GM21529 (cell line): ENCODE results near the gene FZR1.
A peak's percentile ranks its signal among the peaks of the same experiment; 100 is the strongest.

Source experiments
- ATAC-seq: cut with Tn5 transposase; IDR thresholded peaks from one replicate; pipeline ENCODE4 v1.9.1; 2021; ENCODE audit not compliant: unreplicated experiment

The FZR1 gene

DNA sequence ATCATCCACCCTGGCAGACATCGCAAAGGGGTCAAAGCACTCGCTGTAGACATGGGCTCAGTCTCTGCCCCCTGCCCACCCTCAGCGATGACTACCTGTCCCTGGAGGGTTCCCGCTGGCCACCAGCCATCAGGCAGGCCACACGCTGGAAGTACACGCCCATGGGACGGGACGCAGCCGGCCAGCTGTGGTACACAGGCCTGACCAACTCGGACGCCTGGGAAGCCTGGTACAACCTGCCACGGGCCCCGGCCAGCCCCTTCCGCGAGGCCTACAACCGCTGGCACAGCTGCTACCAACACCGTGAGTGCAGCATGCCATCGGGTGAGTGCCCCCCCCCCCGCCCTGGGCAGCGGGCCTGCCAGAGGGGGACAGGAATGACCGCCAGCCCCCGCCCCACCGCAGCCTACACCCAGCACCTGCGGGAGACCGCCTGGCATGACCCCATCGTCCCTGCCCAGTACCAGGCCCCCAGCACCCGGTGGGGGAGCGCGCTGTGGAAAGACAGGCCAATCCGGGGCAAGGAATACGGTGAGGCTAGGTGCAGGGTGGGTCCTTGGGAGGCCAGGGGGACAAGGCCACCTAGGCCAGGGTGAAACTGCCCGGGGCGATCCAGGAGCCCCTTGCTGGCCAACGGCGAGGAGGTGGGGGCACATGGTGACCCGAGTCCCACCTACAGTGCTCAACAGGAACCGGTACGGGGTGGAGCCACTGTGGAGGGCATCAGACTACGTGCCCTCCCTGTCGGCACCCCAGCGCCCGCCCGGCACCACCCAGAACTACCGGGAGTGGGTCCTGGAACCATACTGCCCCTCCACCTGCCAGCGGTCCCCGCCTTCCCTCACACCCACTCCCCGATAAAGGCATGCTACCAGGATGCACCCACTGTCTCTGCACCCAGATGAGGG lies 37.3 kb downstream of the FZR1 start:
- ATAC-seq: no peak

DNA sequence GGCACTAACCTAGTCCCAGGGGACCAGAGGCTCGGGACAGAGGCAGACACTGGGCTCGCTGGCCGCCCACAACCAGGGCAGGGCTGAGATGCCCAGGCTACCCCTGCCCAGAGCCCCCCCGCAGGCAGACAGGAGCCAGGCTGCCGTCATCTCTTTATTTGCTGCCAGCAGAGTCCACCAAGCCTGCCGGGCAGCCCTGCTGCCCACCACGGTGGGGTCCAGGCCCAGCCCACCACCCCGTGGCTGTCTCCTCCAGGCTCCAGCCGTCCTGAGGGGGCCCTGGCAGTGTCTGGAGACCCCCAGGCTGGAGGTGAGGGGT lies 37.9 kb downstream of the FZR1 start:
- no peak for ATAC-seq

DNA sequence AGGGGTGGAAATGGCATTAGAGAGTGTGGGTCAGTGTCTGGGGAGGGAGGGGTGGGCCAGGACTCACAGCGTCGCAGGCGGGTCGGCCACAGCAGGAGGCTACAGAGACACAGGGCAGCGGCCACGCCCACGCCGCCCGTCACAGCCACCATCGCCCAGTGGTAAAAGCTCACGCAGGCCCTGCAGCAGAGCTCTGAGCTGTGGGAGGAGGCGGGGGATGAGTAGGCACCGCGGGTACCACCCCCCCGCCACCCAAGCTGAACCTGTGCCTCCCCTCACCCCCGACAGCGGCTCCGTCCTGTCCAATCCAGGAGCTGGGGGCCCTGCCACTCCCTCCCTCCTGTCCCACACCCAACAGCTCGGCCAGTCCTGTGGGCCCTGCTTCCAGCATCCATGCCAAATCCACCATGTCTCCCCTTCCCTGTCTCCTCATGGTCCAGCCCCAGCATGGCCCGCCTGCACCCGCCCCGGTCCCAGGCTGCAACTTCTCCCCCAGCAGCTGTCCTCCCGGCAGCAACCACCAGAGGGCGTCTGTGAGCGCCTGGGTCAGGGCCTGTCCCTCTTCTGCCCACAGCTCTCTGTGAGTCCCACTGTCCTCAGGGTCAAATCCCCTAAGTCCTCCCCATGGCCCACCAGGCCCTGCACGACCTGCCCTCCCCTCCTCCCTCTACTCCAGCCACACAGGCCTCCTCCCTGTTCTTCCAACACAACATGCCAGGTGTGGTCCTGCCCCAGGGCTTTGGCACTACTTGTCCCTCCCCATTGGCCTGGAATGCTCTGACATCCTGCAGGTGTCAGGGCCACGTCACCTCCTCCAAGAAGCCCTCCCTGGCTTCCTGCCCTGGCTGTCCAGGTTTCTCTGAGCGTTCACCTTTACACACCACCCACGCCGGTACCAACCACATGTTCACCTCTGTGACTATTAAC lies 38.9 kb downstream of the FZR1 start:
- no peak for ATAC-seq

DNA sequence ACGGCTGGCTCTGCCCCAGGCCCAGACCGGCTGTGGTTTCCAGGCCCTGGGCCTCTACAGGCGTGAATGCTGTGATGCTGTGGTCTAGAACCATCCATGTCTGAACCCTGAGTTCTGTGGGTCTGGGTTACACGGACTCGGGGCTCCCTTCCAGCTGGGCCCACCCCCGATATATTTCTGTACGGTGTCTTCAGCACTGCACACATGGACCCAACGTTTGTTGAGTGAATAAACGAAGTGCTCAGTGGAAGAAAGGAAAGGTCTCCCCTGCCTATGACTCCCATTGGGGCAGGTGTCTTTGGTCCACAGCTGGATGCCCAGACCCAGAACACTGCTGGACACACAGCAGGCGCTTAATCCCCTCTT lies 39.5 kb downstream of the FZR1 start:
- no peak for ATAC-seq

DNA sequence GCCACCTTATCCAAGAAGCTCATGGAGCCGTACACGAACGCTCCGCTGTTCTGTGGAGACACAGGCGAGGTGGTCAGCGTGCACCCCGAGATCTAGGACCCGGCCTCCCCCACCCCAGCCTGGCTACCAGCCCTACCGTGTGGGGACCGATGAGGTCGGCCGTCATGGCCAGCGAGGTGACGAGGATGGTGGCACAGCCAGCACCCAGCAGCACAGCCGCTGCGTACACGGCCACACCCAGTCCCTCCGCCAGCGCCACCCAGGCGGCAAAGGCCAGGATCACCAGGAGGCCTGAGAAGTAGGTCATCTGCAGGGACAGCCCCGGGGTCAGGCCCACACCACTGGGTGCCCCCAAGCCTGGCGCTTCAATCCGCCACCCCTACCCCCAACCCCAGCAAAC lies 40.0 kb downstream of the FZR1 start:
- ATAC-seq: no peak

DNA sequence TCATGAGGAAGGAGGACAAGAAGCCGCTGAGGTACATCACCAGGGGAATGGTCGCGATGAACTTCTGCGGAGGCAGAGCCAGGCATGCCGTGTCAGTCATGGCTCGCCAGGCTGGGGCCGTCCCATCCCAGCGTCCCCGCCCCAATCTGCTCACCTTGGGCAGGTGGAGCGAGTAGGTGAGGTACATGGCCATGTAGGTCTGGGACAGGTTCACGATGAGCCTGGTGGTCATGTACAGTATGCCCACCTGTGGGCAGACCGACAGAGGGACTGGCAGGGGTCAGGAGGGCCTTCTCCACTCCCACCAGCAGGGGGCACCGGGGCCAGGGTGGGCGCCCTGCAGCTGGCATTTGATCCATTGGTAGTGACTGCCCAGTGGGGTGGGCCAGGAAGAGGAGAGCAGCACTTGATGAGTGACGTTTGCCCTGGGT lies 41.2 kb downstream of the FZR1 start:
- ATAC-seq: no peak

DNA sequence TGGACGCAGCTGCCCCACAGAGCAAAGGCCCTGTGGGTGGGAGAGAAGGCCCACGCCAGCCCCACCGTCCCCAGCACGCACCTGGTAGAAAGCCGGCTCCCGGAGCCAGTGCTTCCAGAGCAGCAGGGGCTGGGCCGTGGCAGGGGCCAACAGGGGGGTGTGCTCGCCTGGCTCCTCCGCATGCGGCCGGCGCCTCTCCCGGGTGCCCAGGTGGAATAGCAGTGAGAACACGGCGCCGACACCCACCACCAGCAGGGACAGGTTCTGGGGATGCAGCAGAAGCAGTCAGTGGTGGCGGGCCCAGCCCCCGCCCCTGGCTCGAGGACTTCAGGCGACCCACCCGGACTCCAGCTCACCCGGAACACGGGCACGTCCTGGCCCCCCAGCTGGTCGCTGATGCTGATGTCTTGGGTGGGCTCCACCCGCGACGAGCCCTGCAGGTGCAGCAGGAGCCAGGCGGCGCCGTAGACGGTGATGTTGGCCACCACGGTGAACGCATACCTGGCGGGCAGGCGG lies 41.7 kb downstream of the FZR1 start:
- ATAC-seq: no peak

DNA sequence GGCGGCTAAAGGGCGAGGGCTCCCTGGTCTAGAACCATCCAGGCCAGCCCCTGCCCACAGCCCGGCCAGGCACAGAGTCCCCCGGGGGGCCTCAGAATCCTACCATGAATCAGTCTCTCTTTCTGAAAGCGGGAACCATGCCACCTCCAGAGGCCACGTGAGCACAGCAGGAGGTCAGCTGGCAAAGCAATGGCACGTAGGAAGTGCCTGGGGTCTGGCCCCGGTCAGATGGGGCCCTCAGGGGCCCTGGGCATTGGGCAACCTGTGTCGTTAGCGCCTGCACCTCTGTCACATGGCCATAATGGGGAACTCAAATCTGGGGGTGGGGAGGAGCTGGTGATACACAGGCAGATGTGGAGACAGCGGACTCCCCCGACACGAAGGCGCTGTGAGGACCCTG lies 42.5 kb downstream of the FZR1 start:
- ATAC-seq: no peak

DNA sequence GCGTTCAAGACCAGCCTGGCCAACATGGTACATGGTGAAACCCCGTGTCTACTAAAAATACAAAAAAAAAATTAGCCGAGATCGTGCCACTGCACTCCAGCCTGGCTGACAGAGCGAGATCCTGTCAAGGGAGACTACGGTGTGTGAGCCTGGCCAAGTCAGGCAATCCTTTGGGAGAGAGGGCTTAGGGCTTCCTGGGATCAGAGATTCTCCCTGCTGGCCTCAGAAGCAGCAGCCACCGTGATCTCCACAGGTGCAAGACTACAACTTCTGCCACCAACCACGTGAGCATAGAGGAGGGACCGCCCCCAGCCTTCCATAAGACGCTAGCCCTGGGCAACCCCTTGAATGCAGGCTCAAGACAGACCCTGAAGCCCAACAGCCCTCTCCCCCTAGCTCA lies 43.7 kb downstream of the FZR1 start:
- no peak for ATAC-seq

DNA sequence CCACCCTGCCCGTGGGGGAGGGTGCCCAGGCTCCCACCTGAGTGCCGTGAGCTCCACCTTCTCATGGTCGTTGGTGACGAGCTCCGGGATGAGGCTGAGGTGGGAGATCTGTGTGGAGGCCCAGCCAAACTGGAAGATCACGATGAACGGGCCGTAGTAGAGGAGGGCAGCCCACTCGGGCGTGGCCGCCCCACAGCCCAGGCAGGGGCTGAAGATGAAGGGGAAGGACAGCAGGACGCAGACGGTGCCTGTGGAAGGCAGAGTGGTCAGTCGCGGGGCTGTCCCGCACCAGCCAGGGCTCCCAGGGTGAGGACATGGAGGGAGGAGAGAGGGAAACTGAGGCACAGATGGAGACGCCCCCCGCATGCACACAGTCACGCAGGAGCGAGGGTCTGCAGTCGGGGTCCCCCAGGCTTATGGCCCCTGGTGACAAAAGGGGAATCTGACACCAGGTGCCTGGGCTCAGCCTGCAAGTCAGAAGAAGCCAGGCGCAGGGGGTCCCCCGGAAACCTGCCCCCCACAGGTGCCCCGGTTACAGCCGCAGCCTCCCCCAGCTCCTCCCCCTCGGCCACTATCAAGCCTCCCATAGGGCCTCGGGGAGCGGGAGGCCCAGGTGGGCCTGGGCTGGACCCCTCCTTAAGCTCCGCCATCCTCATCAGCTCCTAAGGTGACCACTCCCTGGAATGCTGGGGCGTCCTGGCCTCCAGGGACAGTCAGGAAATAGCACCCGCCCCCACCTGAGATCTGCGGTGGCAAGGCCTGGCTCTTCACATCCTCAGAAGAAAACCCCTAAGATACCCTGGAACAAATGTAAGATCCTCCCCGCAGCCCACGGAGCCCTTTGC lies 45.1 kb downstream of the FZR1 start:
- no peak for ATAC-seq

DNA sequence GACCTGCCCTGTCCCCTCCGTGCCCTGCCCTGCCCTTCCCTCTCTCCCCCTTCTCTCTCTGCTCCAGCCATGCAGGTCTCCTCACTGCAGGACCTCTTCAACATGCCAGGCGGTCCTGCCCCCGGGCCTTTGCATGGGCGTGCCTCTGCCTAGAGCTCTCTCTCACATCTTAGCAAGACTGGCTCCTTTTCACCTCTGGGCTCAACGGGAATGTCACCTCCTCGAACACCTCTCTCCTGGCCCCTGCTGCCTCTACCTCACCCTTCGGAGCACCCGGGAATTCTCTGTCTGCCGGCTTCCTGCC lies 45.6 kb downstream of the FZR1 start:
- no peak for ATAC-seq

DNA sequence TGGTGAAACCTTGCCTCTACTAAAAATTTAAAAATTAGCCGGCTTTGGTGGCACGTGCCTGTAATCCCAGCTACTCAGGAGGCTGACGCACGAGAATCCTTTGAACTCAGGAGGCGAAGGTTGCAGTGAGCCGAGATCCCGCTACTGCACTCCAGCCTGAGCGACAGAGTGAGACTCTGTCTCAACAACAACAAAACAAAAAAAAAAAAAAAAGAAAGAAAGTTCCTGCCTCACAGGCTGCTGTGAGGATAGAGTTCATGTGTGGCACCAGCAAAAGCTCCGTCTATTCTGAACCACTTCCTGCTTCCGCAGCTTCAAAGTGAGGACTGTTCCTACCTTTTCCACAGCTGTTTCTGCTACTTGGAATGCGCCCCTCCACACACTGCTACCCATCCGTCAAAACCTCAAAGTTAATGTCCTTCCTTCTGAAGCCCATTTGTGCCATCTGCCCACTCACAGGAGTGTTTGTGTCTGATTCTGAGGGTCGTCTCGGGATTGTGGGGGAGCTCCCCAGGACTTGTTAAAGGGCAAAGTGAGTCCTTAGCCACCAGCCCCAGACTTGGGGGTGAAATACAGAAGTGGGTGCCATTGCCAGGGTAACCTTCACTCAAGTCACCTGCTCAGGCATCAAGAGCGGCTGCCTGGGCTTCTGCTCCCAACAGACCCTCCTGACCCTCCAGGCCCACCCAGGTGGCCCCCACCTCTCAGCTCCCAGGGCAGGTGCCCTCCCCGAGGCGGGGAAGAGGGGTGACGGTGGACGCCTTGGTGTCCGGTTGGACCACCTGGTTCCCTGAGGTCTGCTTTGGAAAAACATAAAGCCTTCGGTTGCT lies 48.4 kb downstream of the FZR1 start:
- ATAC-seq: no peak

DNA sequence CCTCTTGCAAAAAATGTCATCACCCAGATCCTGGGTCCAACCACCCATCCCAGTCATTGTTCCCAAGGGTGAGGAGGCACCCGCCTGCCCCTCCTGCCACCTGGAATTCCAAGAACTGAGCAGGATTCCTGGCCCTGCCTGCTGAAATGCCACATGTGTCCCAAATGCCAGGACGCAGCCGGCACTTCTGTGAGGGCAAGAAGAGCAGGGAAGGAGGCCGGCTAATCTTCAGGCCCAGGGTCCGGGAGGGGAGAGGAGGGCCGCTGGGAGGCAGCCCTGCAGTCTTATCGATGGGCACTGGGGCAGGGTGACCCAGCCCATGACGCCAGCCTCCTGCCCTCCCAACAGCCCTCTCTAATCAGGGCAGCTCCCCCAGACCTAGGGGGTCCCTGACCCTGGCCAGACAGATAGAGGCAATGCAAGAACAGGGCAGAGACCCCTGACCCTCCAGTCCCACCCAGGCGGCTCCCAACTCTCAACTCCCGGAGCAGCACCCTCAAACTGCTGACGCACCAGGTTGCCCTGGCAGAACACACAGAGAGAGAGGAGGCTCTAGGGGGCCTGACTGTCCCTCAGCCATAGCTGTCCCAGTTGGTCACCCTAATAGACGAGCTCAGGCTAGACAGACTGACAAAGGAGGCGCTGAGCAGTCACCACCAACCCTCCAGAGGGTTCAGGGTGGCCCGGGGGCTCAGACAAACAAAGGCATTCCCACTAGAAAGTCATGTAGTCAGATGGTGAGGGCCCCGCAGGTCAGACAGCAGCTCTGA lies 49.7 kb downstream of the FZR1 start:
- no peak for ATAC-seq

DNA sequence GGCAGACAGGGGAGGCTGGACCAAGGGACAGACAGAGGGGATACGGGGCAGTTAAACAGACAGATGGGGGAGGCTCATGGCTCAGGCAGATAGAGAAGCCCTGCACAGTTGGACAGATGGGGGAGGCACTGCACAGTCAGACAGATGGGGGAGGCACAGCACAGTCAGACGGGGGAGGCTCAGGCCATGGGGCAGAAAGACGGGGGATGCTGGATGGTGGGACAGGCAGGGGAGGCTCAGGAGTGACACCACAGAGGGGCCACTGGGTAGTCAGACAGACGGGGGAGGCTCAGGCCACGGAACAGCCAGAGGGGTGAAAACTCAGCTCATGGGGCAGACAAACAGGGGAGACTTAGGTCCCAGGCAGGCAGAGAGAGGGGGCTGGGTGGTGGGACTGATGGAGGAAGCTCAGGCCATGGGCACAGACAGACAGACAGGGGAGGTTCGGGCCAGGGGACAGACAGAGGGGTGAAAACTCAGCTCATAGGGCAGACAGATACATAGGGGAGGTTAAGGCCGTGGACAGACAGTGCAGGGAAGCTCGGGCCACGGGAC lies 50.4 kb downstream of the FZR1 start:
- ATAC-seq: no peak

DNA sequence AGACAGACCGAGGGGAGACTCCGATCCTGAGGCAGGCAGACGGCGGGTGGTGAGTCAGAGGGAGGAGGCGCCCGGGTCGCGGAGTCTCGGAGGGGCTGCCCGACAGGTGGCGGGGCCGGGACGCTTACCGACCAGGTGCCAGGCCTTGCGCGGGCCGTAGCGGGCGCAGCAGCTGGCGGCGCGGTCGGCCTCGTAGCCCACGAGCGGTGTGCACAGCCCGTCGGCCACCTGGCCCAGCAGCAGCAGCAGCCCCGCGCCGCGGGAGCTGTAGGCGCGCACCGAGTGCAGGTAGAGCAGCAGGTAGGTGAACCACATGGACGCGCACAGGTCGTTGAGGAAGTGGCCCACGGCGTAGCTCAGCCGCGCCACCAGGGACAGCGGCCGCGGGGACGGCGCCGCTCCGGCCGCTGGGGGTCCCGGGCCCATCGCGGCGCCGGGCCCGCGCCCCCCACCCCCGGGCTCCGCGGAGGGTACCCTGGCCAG lies 50.9 kb downstream of the FZR1 start:
- ATAC-seq: peak; percentile 21

DNA sequence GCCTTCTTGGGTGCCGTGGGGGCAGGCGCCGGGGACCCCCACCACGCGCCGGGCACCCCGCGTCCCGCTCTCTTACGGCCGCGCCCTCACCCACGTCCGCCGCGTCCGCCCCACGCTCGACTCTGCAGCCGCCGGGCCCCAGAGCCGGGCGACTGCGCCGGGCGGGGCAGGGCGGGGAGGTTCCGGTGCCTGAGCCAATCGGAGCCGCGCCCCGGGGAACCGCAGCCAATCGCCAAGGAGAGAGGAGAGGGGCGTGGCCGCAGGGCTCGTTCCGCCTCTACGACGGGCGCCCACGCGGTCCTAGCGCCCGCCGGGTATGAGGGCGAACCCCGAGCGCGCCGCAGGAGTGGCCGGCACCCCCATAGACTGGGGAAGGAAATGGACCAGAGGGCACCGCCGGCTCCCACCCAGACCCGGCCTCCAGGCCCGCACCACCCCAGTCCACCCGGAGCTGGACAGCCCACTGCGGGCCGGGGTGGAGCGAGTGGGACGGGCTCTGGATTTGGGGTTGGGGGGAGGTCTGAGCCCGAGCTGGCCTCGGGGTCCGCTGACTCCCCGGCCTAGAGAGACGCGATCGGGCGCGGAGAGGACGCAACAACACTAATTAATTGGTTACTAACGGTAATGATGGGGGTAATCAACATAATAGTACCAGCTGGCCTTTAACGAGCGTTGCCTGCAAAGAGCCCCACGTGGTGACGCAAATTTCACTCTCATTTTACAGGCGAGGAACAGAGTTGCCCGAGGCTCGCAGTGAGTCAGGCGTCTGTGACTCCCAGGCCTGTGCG lies 51.5 kb downstream of the FZR1 start, which contains the start of gene MFSD12:
MFSD12 (minus strand) TSS at position 126 of the 788 bp plus-strand sequence. CDS start 183 bp downstream, outside the sequence.
- peak; percentile 71 for ATAC-seq

DNA sequence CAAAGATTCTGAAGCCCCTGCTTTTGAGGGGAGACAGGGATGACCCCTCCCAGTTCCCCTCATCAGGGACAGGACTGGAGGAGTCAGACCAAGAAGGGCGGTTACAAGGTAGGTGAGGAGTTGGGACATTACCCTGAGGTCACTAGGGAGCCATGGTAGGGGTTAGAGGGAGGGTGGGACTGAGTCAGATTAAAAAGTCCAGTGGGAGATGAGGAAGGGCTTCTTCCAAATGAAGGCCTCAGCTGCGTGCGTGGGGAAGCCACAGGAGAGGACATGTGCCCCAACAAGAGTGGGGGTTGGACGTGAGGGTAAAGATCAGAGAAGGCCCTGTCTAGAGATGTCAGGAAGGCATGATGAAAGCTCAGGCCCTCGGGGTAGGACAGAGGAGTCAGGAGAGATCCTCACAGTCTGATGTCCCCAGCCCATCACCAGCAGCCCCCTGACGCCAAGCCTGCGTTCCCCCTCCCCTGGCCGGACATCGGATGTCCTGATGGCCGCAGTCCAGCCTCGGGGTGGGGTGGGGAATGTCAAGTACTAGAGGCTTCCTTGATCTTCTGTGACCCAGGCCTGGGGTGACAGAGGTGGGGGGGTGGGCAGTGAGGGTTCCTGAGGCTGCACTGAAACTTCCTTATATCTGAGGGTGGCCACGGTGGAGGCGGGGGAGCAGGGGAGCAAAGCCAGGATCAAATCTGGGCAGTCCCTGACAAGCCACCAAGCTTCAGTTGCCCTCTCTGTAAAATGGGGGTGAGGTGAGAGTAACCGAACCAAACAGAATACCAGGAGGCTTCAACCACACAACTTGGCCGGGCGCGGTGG lies 57.8 kb downstream of the FZR1 start:
- no peak for ATAC-seq
